Activated naive CD4-positive, alpha-beta T cell treated with anti-CD3 and anti-CD28 coated beads, Interleukin-2, amount 50 U/mL, for 24 hours (primary cell): ENCODE results near the gene TFAM.

ENCODE experiments used
- H3K27ac Mint-ChIP-seq: one replicate; pipeline ENCODE4 v1.8.0; 2021; ENCODE audit warnings: mild to moderate bottlenecking, mixed read lengths
- H3K27me3 Mint-ChIP-seq: one replicate; pipeline ENCODE4 v1.8.0; 2021; ENCODE audit warnings: mixed read lengths
- H3K36me3 Mint-ChIP-seq: one replicate; pipeline ENCODE4 v1.8.0; 2021; ENCODE audit warnings: mixed read lengths
- H3K4me1 Mint-ChIP-seq: one replicate; pipeline ENCODE4 v1.8.0; 2021; ENCODE audit warnings: mixed read lengths
- H3K4me3 Mint-ChIP-seq: one replicate; pipeline ENCODE4 v1.8.0; 2021; ENCODE audit warnings: mild to moderate bottlenecking, mixed read lengths
- H3K9me3 Mint-ChIP-seq: one replicate; pipeline ENCODE4 v1.8.0; 2021; ENCODE audit warnings: mixed read lengths

The TFAM gene

DNA sequence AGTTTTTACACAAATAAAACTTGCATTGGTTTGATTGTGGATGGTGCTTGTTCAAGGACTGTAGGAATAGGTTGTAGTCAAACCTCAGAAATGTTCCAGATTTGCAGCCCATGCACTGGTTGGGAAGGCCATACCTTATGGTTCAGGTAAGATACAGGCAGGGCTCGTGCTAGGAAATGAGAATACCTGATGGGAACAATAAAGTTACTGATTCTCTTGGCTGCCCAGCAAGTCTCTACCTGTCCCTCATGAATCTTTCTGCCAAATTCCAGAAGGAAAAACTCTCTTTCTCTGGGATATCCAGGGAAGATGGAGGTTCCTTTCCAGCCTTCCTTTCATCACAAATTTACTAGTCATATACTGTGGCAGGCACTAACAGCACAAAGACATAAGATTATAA is 53.8 kb downstream of the TFAM start:
- Mint-ChIP-seq H3K36me3 (peaks cover 3% of the 10 kb centered on the region), H3K9me3 (peaks cover 8% of the 10 kb centered on the region), H3K4me1 (peaks cover 19% of the 10 kb centered on the region), H3K27ac (no peak overlapping the region), H3K27me3 (peaks cover 3% of the 10 kb centered on the region), H3K4me3 (no peak overlapping the region)

DNA sequence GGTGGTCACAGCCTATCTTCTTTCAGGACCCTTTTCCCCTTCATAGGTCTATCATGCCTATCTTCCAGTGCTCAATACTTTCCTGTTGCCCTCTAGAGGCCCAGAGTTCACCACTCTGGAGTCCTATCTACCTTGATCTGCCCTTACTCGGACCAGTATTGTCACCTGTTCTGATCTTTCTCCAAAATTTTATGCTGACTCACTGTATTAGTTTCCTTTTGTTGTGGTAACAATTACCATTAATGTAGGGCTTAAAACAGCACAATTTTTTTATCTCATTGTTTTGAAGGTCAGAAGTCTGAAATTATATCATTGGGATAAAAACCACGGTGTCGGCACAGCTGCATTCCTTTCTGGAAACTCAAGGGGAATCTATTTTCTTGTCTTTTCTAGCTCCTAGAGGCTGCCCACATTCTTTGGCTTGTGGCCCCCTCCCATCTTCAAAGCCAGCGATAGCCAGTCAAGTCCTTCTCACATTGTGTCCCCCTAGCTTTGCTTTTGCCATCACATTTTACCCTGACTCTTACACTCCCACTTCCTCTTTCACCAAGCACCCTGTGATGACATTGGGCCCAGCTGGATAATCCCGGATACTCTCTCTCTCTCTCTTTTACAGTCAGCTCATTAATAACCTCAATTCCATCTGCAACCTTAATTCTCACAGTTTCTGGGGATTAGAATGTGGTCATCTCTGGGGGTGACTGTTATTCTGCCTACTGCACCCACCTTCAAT is 54.6 kb downstream of the TFAM start:
- Mint-ChIP-seq H3K9me3 (peaks cover 8% of the 10 kb centered on the region), H3K4me1 (peaks cover 19% of the 10 kb centered on the region), H3K4me3 (no peak overlapping the region), H3K27ac (no peak overlapping the region), H3K27me3 (no peaks in the 10 kb centered on the region), H3K36me3 (peaks cover 3% of the 10 kb centered on the region)

DNA sequence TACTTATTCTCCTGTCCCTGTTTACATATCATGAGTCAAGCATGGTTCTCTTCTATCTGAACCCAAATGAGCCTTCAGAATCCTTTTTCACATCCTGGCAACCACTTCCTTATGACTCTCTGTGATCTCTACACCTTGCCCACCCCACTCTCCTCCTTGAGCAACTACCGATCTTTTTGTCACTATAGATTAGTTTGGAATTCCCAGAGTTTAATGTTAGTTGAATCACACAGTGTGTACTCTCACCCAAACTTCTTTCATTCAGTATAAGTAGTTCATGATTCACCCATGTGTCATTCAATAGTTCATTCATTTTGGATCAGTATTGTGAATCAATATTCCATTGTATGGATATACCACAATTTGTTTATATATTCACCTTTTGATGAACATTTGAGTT is 55.3 kb downstream of the TFAM start:
- peaks cover 8% of the 10 kb centered on the region for H3K9me3 Mint-ChIP-seq
- H3K36me3 Mint-ChIP-seq: peaks cover 3% of the 10 kb centered on the region
- no peaks in the 10 kb centered on the region for H3K27me3 Mint-ChIP-seq
- no peak overlapping the region for H3K4me3 Mint-ChIP-seq
- peaks cover 14% of the 10 kb centered on the region for H3K4me1 Mint-ChIP-seq
- no peak overlapping the region for H3K27ac Mint-ChIP-seq

DNA sequence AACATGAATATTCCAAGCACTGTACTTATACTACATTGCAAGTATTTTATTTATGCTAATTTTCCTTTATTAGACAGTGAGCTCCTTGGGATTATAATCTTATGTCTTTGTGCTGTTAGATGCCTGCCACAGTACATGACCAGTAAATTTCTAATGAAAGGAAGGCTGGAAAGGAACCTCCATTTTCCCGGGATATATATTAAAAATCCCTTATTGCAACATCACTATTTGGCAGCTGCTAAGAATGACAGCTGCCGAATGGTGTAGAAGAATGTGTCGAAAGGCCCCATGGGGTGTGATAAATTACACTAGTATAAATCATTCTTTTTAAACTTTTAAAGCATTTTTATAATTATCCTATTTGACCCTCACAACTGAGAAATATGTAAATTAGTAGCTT is 59.1 kb downstream of the TFAM start:
- Mint-ChIP-seq H3K27me3 (no peaks in the 10 kb centered on the region), H3K27ac (no peak overlapping the region), H3K4me1 (no peaks in the 10 kb centered on the region), H3K36me3 (peaks cover 3% of the 10 kb centered on the region), H3K9me3 (peaks cover 8% of the 10 kb centered on the region), H3K4me3 (no peak overlapping the region)

DNA sequence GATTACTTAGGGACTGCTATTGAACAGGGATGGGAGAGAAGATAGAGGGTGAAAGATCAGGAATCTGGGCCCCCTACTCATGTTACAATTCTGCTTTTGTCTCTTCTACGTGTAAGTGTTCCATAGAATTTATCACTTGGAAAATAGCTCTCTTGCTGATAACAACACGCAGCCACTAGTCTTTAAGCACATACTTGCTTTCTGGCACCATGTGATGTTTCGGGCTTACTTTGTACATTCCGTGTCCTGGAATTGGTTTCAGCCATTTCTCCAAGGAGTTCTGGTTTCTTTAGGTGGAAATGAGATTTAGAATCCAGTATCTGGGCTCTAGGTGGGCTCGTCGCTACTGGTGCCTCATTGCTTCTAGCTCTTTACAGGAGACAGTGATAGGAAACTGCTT is 59.7 kb downstream of the TFAM start:
- Mint-ChIP-seq H3K36me3 (peaks cover 3% of the 10 kb centered on the region), H3K4me1 (no peaks in the 10 kb centered on the region), H3K27me3 (no peaks in the 10 kb centered on the region), H3K9me3 (peaks cover 8% of the 10 kb centered on the region), H3K4me3 (no peak overlapping the region), H3K27ac (no peak overlapping the region)

DNA sequence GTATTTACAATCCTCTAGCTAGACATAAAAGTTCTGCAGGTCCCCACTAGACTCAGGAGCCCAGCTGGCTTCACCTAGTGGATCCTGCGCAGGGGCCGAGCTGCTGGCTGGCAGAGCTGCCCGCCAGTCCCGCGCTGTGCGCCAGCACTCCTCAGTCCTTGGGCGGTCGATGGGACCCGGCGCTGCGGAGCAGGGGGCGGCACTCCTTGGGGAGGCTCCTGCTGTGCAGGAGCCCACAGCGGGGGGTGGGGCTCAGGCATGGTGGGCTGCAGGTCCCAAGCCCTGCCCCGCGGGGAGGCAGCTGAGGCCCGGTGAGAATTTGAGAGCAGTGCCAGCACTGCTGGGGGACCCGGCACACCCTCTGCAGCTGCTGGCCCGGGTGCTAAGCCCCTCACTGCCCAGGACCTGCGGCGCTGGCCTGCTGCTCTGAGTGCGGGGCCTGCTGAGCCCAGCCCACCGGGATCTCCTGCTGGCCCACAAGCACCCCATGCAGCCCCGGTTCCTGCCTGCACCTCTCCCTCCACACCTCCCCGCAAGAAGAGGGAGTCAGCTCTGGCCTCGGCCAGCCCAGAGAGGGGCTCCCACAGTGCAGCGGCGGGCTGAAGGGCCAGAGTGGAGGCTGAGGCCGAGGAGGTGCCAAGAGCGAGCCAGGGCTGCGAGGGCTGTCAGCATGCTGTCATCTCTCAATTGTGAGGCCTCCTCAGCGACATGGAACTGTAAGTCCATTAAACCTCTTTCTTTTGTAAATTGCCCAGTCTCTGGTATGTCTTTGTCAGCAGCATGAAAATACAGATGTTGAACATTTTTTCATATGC is 63.1 kb downstream of the TFAM start:
- Mint-ChIP-seq H3K27ac (no peak overlapping the region), H3K27me3 (peaks cover 7% of the 10 kb centered on the region), H3K9me3 (no peaks in the 10 kb centered on the region), H3K4me1 (no peaks in the 10 kb centered on the region), H3K4me3 (no peak overlapping the region), H3K36me3 (no peaks in the 10 kb centered on the region)
